Globus pallidus (tissue), 1 donor: ENCODE data around the gene TEAD3.

ENCODE experiments used
- DNase-seq: peaks from one replicate; pipeline ENCODE4 v3.0.0-alpha.2; 2015; ENCODE audit warnings: low spot score

Gene TEAD3

GRCh38 chr6:35491558-35492257 lies 5.2 kb downstream of the TEAD3 start:
- DNase-seq: no peak

- DNase-seq: no peak
These were observed 5.9 kb downstream of the TEAD3 start for GRCh38 chr6:35490821-35491557.

GRCh38 chr6:35489995-35490791 lies 6.7 kb downstream of the TEAD3 start:
- no peak for DNase-seq

GRCh38 chr6:35489066-35489465 lies 7.8 kb downstream of the TEAD3 start:
- DNase-seq: no peak

- DNase-seq: no peak
These were observed 8.4 kb downstream of the TEAD3 start for GRCh38 chr6:35488517-35488862.

GRCh38 chr6:35487658-35488516 lies 9.0 kb downstream of the TEAD3 start:
- DNase-seq: no peak

- no peak for DNase-seq
These were observed 10.6 kb downstream of the TEAD3 start for GRCh38 chr6:35486005-35486925.

GRCh38 chr6:35485402-35485877 lies 11.4 kb downstream of the TEAD3 start:
- no peak for DNase-seq

GRCh38 chr6:35484921-35485392 lies 11.9 kb downstream of the TEAD3 start:
- DNase-seq: no peak

GRCh38 chr6:35483893-35484645 lies 12.8 kb downstream of the TEAD3 start:
- DNase-seq: no peak

GRCh38 chr6:35483490-35483889 lies 13.4 kb downstream of the TEAD3 start:
- no peak for DNase-seq

- DNase-seq: no peak
These were observed 13.8 kb downstream of the TEAD3 start for GRCh38 chr6:35483062-35483461.

- DNase-seq: no peak
These were observed 15.7 kb downstream of the TEAD3 start for GRCh38 chr6:35481226-35481625.

GRCh38 chr6:35480176-35480575 lies 16.7 kb downstream of the TEAD3 start:
- DNase-seq: no peak

- no peak for DNase-seq
These were observed 18.6 kb downstream of the TEAD3 start for GRCh38 chr6:35478259-35478658.

- DNase-seq: no peak
These were observed 19.2 kb downstream of the TEAD3 start for GRCh38 chr6:35477551-35478179.

GRCh38 chr6:35477028-35477427 lies 19.9 kb downstream of the TEAD3 start:
- DNase-seq: no peak

GRCh38 chr6:35476004-35476403 lies 20.9 kb downstream of the TEAD3 start:
- DNase-seq: no peak

GRCh38 chr6:35475573-35475972 lies 21.3 kb downstream of the TEAD3 start:
- DNase-seq: no peak
